HepG2 (cell line): ENCODE data around the gene PCSK1. TPM values are rescaled to one million over a fixed set of nuclear protein-coding genes. Genes with fewer than 3 reads are reported as not detected.

Experiments
- ATAC-seq: fragments of 200-7000 bp; cut with Tn5 transposase; 3 replicates; pipeline ENCODE4 v1.9.1; 2020; ENCODE audit warnings: mild to moderate bottlenecking, moderate library complexity
- BruUV-seq: library from RNA; stranded (reverse); fragments of 400-500 nt; replicated peaks from 2 replicates; lab custom pipeline; 2021; lab: Mats Ljungman, UMichigan
- CTCF ChIA-PET: fragments of 300-600 bp; formaldehyde crosslinking; extraction: SDS; loops from one replicate; lab custom pipeline; 2021; ENCODE audit warnings: low total read pairs, inconsistent platforms, low intra/inter-chr PET ratio; lab: Yijun Ruan, JAX
- POLR2A ChIA-PET: fragments of 350-600 bp; sonication (Branson Sonifier 250); formaldehyde crosslinking; loops from one replicate; lab custom pipeline; 2020; ENCODE audit warnings: antibody characterized with exemption, inconsistent platforms; lab: Yijun Ruan, JAX
- DNase-seq: peaks from one replicate; pipeline ENCODE4 v3.0.0-alpha.2; 2015; ENCODE audit warnings: low spot score
- FAIRE-seq: peaks from 3 replicates; lab custom pipeline; 2011; peaks lifted over from hg19 to GRCh38; lab: Jason Lieb, UNC
- H2AFZ ChIP-seq: one replicate; pipeline ENCODE4 v1.6.1; 2011; ENCODE audit warnings: low read length, inconsistent platforms
- H3K27ac ChIP-seq: fragments of 300-600 bp; 3 replicates; pipeline ENCODE4 v1.8.0; 2011; ENCODE audit warnings: mixed run types, mild to moderate bottlenecking, mixed read lengths, low read length, inconsistent platforms; ENCODE audit not compliant: insufficient read depth; ENCODE audit errors: extremely low read length
- H3K27me3 ChIP-seq, 2 experiments: fragments of 200-600 bp in 1 of 2; 2 replicates in 1 of 2; 3 replicates in 1 of 2; pipeline versions ENCODE4 v1.6.0 to v1.8.0; 2011; ENCODE audit warnings: low read length in 2 of 2, mild to moderate bottlenecking in 2 of 2, moderate library complexity in 2 of 2, inconsistent platforms in 1 of 2; ENCODE audit not compliant: insufficient read depth in 2 of 2, control insufficient read depth in 1 of 2
- H3K36me3 ChIP-seq, 2 experiments: fragments of 200-600 bp in 1 of 2; replicated peaks in 1 of 2; 2 replicates in 1 of 2; 3 replicates in 1 of 2; pipeline versions ENCODE4 v1.5.1 to v1.8.0; 2011; ENCODE audit warnings: low read length in 2 of 2, inconsistent platforms in 1 of 2; ENCODE audit not compliant: insufficient read depth in 2 of 2, control insufficient read depth in 1 of 2
- H3K4me1 ChIP-seq: 2 replicates; pipeline ENCODE4 v1.5.1; 2012; ENCODE audit warnings: low read length, inconsistent platforms; ENCODE audit not compliant: insufficient read depth
- H3K4me2 ChIP-seq: 2 replicates; pipeline ENCODE4 v1.6.0; 2011; ENCODE audit warnings: low read depth, low read length, inconsistent platforms
- H3K4me3 ChIP-seq, 3 experiments: fragments of 200-600 bp in 1 of 3; sonication (generic), shearing (Covaris generic) in 1 of 3; replicated peaks in 1 of 3; 2 replicates each; pipeline ENCODE4 v1.5.1; 2011 to 2016; ENCODE audit warnings: low read length in 3 of 3, inconsistent platforms in 2 of 3, low read depth in 2 of 3, mild to moderate bottlenecking in 2 of 3, control low read depth in 1 of 3, mixed read lengths in 1 of 3; ENCODE audit not compliant: insufficient read depth in 1 of 3
- H3K79me2 ChIP-seq: one replicate; pipeline ENCODE4 v1.6.1; 2011; ENCODE audit warnings: low read length, inconsistent platforms; ENCODE audit not compliant: insufficient read depth
- H3K9ac ChIP-seq: 2 replicates; pipeline ENCODE4 v1.6.0; 2011; ENCODE audit warnings: mild to moderate bottlenecking, low read depth, low read length, inconsistent platforms; ENCODE audit not compliant: insufficient read depth
- H3K9me3 ChIP-seq: 2 replicates; pipeline ENCODE4 v1.5.1; 2012; ENCODE audit warnings: mild to moderate bottlenecking, low read length
- H4K20me1 ChIP-seq: 2 replicates; pipeline ENCODE4 v1.6.0; 2011; ENCODE audit warnings: inconsistent platforms, mild to moderate bottlenecking, low read length, moderate library complexity; ENCODE audit not compliant: insufficient read depth
- FOXM1 ChIP-seq: sonication (generic); formaldehyde crosslinking; IDR thresholded peaks from 2 replicates; pipeline ENCODE4 v1.5.0; 2020; ENCODE audit warnings: missing genetic modification reagents
- GTF3A ChIP-seq: sonication (generic); formaldehyde crosslinking; conservative IDR thresholded peaks from 2 replicates; pipeline ENCODE4 v1.4.0; 2020; ENCODE audit warnings: mild to moderate bottlenecking, missing genetic modification reagents
- HHEX ChIP-seq: IDR thresholded peaks from 2 replicates; pipeline ENCODE4 v1.6.1; 2016; ENCODE audit warnings: control low read depth
- HMGA1 ChIP-seq: sonication (generic); formaldehyde crosslinking; conservative IDR thresholded peaks from 2 replicates; pipeline ENCODE4 v1.4.0; 2020; ENCODE audit warnings: missing genetic modification reagents
- SIN3A ChIP-seq: IDR thresholded peaks from 2 replicates; pipeline ENCODE4 v1.6.1; 2011; ENCODE audit warnings: low read depth, mild to moderate bottlenecking, control low read depth, low read length, borderline replicate concordance
- TEAD3 ChIP-seq: optimal IDR thresholded peaks from 2 replicates; pipeline ENCODE3; 2016; ENCODE audit warnings: borderline replicate concordance
- ZNF513 ChIP-seq: sonication (generic); formaldehyde crosslinking; conservative IDR thresholded peaks from 2 replicates; pipeline ENCODE4 v1.5.0; 2020; ENCODE audit warnings: missing genetic modification reagents
- ZNF850 ChIP-seq: sonication (generic); formaldehyde crosslinking; conservative IDR thresholded peaks from 2 replicates; pipeline ENCODE4 v1.9.0; 2021; ENCODE audit warnings: mild to moderate bottlenecking, missing genetic modification reagents
- WGBS: methylation state at CpG from one replicate; pipeline ENCODE4 v1.1.6; 2017; ENCODE audit warnings: low lambda C conversion rate; 5-methylcytosine and 5-hydroxymethylcytosine counted together
- in situ Hi-C: cut with HindIII; loops from 2 replicates; pipeline ENCODE4 v1.10.0; 2017; ENCODE audit warnings: low pct_unique_long_range_greater_than_20kb; ENCODE audit not compliant: extremely low pct_ligation_motif_present
- intact Hi-C: fragments of 100-400 bp; cut with micrococcal nuclease; formaldehyde crosslinking; loops from one replicate; pipeline ENCODE4 v1.10.0; 2022; ENCODE audit not compliant: unreplicated experiment
- polyA plus RNA-seq, 8 experiments: library from polyadenylated mRNA; depleted of rRNA in 3 of 8; stranded (reverse) in 7 of 8; unstranded in 1 of 8; fragments of >200 nt; fragmentation: Illumina TruSeq in 4 of 8; extraction: Trizol in 4 of 8; gene quantifications; 2 replicates each; pipeline versions ENCODE4 v1.2.1 to v1.2.3, GENCODE V29; 2011 to 2016; ENCODE audit warnings: low read depth in 4 of 8, missing spikeins in 1 of 8, mixed read lengths in 1 of 8; ENCODE audit not compliant: insufficient read depth in 1 of 8
- total RNA-seq, 5 experiments: library from RNA; depleted of rRNA; stranded (reverse); fragments of >200 nt; fragmentation: Illumina TruSeq; extraction: Trizol; gene quantifications; 2 replicates each; pipeline ENCODE4 v1.2.3, GENCODE V29; 2016; ENCODE audit warnings: low read depth in 1 of 5

Gene PCSK1
- total and polyA plus RNA-seq, 2 of the 13 experiments (the other 11 are each of a cell fraction or from before 2014, with no cell fraction given) = not detected

GRCh38 chr5:96404191-96404867 lies 28.7 kb downstream of the PCSK1 start (continued):
- no peak for TF ChIP-seq GTF3A (CRISPR knock-in tag)

- H3K79me2 ChIP-seq = no peaks in the 10 kb centered on the region
- BruUV-seq = no TSS peak
- H3K4me2 ChIP-seq = no peak overlapping the region
- ChIA-PET CTCF (no interaction called here), POLR2A (no interaction called here)
- FAIRE-seq = no peak
- no peaks in the 10 kb centered on the region for H3K27me3 ChIP-seq
- no peak for TF ChIP-seq HHEX (CRISPR knock-in tag)
- no peak for TF ChIP-seq HMGA1 (CRISPR knock-in tag)
- TF ChIP-seq TEAD3 (CRISPR knock-in tag) = no peak
- no peak for TF ChIP-seq FOXM1 (CRISPR knock-in tag)
- TF ChIP-seq ZNF850 (CRISPR knock-in tag) = no peak
- TF ChIP-seq SIN3A = no peak
- TF ChIP-seq ZNF513 (CRISPR knock-in tag) = no peak
- no peaks in the 10 kb centered on the region for H4K20me1 ChIP-seq
- H3K4me1 ChIP-seq = no peaks in the 10 kb centered on the region
- no peak overlapping the region for H2AFZ ChIP-seq
- H3K9ac ChIP-seq = no peak overlapping the region
- no peak overlapping the region for H3K27ac ChIP-seq
- in situ Hi-C loops (no loop called here), intact Hi-C loops (no loop called here)
- ATAC-seq = no peak
- H3K9me3 ChIP-seq = no peaks in the 10 kb centered on the region
- H3K4me3 ChIP-seq = no peak overlapping the region
- H3K36me3 ChIP-seq = no peaks in the 10 kb centered on the region
- WGBS = 68% methylated on average over 6 of the region's 6 CpGs
- DNase-seq = no peak
Observed at GRCh38 chr5:96402500-96402899, 30.5 kb downstream of the PCSK1 start.
